GM12864 (cell line): Measurements from ENCODE around the gene DOK3.
A peak's percentile ranks its signal among the peaks of the same experiment; 100 is the strongest.
"Not testable (repeated sequence)": the region's sequence is repeated elsewhere in the genome, so short reads cannot be mapped to it uniquely, and the experiment has no call there.

ENCODE experiments used
- DNase-seq: peaks from one replicate; pipeline ENCODE4 v3.0.0-alpha.2; 2011; ENCODE audit warnings: low read depth
- H3K4me3 ChIP-seq: 2 replicates; pipeline ENCODE4 v1.5.1; 2011; ENCODE audit warnings: mild to moderate bottlenecking, low read depth, low read length, control low read depth
- CTCF ChIP-seq: IDR thresholded peaks from 2 replicates; pipeline ENCODE4 v1.5.1; 2011; ENCODE audit warnings: low read depth, mild to moderate bottlenecking, moderate library complexity, low read length, control low read depth, inconsistent platforms; ENCODE audit errors: missing control alignments

DOK3 gene

DNA sequence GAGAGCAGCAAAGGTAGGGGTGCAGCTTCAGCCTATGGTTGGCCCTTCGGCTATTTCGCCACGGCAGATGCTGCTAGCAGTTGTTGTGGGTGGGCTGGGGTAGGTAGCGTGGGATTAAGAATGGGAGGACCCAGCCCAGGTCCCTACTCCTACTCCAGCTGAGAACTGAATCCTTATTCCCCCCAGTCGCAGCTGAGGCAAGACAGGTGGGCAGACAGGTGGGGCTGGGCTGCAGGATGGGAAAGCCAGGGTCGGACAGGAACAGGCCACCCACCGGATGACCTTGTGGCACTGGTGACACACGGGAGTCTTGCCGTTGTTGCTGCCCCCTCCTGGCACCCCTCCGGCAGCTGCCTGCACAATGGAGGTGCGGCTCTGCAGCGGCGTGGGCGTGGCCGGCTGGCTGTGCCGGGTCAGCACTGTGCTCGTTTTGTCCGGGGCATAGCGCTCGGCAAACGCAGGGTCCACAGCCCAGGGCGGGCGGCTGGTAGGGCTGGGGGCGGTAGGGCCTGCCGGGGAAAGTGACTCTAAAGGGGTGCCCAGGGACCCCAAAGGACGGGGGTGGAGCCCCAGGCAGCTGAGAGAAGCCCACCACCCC lies 20.4 kb downstream of the DOK3 start:
- peak; percentile 7 for TF ChIP-seq CTCF
- no peak overlapping the region for H3K4me3 ChIP-seq
- no peak for DNase-seq

GRCh38 chr5:177487975-177488374 lies 21.7 kb downstream of the DOK3 start:
- H3K4me3 ChIP-seq = no peak overlapping the region
- peak; percentile 11 for TF ChIP-seq CTCF
- no peak for DNase-seq

GRCh38 chr5:177487144-177487543 lies 22.5 kb downstream of the DOK3 start:
- no peak overlapping the region for H3K4me3 ChIP-seq
- TF ChIP-seq CTCF = no peak
- no peak for DNase-seq

DNA sequence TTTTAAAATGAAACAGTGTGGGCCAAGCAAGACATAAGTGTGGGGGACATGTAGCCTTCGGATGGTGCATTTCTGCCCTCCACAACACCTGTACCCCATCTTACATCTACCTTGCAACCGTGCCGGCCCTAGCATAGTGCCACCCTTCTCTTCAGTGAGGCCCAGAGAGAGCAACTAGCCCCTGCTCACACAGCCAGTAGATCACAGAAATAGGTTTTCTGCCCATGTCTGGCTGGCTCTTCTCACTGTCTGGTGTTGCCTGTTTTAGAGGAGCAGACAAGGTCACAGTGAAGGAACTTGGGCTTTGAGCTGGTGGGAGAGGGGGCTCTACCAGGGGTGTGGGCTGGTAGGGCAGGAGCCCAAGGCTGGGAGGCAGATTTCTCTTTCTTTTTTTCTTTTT lies 23.4 kb downstream of the DOK3 start:
- TF ChIP-seq CTCF = no peak
- DNase-seq = no peak
- no peak overlapping the region for H3K4me3 ChIP-seq

DNA sequence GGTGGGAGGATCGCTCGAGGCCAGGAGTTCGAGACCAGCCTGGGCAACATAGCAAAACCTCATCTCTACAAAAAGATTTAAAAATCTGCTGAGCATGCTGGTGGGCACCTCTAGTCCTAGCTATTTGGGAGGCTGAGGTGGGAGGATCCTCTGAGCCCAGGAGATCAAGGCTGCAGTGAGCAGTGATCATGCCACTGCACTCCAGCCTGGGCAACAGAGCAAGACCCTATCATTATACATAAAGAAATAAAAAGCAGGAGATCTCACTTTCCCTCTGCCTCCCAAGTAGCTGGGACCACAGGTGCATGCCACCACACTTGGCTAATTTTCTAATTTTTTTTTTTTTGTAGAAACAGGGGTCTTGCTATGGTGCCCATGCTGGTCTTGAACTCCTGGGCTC lies 23.9 kb downstream of the DOK3 start:
- not testable (repeated sequence) for DNase-seq, H3K4me3 ChIP-seq

DNA sequence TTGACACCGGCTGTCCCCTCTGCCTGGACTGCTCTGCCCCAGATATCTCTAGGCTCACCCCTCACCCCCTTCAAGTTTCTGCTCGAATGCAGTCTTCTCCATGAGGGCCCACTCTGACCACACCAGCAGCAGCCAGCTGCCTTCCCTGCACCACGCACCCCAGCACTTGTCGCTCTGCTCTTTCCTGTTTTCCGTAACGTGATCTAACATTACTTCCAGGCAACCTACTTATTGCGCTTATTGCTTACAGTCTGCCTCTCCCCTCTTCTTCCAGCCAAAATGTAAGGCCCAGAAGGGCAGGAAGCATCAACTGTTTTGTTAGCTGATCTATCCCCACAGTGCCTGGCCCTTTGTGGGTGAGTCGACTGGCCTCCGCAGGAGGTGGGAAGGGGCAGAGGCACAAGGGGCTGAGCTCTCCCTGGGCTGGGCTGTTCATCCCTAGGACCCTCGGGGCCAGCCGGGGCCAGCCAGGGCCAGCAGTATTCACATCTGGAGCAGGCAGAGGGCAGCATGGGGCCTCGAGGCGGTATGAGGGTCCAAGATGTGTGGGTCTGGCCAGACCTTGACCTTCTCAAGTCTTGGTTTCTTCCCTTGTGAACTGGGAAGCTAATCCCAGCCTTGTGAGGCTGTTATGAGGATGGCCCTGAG lies 24.6 kb downstream of the DOK3 start:
- DNase-seq = no peak
- H3K4me3 ChIP-seq = no peak overlapping the region
- TF ChIP-seq CTCF = no peak

GRCh38 chr5:177483994-177484901 lies 25.4 kb downstream of the DOK3 start:
- DNase-seq = no peak
- no peak for TF ChIP-seq CTCF
- H3K4me3 ChIP-seq = no peak overlapping the region
